ENCODE results near the gene RPS19BP1.
"Not testable (repeated sequence)": the region's sequence is repeated elsewhere in the genome, so short reads cannot be mapped to it uniquely, and the experiment has no call there.

Gene RPS19BP1

DNA sequence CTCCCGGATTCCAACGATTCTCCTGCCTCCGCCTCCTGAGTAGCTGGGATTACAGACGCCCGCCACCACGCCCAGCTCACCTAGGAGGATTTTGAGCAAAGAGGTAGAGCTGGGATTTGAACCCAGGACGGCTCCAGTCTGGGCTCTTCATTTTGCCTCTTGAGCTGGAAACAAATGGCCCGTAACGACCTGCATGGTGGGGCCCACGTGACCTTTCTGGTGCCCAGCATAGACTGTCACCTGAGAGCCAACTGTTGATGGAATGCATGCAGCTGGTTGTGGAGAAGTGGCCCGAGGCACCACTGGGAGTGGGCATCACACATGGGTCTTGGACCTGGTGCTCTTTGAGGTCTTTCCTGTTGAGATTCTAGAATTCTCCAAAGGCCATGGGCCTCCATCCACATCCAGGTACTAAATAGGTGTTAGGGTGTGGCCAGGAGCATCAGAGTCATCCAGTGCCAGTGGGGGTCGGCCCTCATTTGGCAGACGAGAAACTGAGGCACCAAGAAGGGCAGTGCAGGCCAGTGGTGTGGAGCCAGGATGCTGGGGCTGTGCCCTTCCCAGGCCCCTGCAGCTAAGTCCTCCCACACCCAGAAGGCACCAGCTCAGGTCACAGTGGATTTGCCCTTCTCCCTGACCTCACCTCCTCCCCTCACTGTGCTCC lies 8.3 kb downstream of the RPS19BP1 start:
- H3K36me3 ChIP-seq (ENCODE audit: control insufficient read depth, insufficient read depth, low read length) = peaks cover 50% of the 10 kb centered on the region
- H3K27me3 ChIP-seq (ENCODE audit: control insufficient read depth, insufficient read depth, low read length) = no peaks in the 10 kb centered on the region
- H3K9ac ChIP-seq (ENCODE audit: low read depth, low read length) = no peak overlapping the region
- H3K4me3 ChIP-seq (ENCODE audit: low read depth, low read length) = no peak overlapping the region
- peaks cover 2% of the 10 kb centered on the region for H3K4me1 ChIP-seq (ENCODE audit: control insufficient read depth, insufficient read depth, low read length)
- no peaks in the 10 kb centered on the region for H3K9me3 ChIP-seq (ENCODE audit: control insufficient read depth, insufficient read depth, low read length)

DNA sequence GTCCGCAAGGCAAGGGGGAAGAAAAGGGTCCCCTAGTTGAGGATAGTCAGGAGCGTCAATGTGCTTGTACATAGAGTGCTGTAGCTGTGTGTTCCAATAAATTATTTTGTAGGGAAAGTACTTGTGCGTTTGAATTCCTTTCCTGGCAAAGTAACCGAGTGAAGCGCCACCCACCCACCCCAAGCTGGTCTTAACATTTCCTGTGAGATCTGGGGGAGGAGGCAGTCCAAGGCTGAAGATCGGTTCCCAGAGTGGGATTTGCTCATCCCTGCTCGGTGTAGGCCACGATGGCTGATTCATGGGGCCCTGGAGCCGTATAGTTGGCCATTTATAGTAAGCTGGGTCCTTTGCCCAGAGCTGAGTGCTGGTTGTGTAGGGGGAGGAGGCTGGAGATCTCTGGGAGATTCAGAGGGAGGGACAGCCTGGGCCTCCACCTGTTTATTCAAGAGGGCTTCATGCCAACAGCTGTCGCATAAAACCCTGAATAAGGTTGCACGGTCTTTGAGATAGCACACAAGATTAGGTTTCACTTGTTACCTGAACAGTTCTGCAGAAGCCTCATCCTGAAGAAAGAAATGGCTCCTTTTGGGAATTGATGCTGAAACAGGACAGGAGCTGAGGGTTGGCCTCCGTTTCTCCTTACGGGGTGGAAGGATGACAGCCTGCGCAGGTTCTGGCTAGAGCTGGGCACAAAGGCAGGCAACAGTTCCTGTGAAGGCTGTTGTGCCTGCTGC lies 9.8 kb downstream of the RPS19BP1 start:
- Histone ChIP-seq H3K4me3 (ENCODE audit: low read depth, low read length) (peak overlapping the region; percentile 36), H3K9me3 (ENCODE audit: control insufficient read depth, insufficient read depth, low read length) (no peaks in the 10 kb centered on the region), H3K4me1 (ENCODE audit: control insufficient read depth, insufficient read depth, low read length) (peaks cover 5% of the 10 kb centered on the region), H3K27me3 (ENCODE audit: control insufficient read depth, insufficient read depth, low read length) (peaks cover 6% of the 10 kb centered on the region), H3K9ac (ENCODE audit: low read depth, low read length) (no peak overlapping the region), H3K36me3 (ENCODE audit: control insufficient read depth, insufficient read depth, low read length) (peaks cover 37% of the 10 kb centered on the region)

DNA sequence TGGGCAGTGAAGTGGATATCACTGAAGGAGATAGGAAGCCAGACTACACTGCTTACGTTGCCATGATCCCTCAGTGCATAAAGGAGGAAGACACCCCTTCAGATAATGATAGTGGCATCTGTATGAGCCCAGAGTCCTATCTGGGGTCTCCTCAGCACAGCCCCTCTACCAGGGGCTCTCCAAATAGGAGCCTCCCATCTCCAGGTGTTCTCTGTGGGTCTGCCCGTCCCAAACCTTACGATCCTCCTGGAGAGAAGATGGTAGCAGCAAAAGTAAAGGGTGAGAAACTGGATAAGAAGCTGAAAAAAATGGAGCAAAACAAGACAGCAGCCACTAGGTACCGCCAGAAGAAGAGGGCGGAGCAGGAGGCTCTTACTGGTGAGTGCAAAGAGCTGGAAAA lies 10.5 kb downstream of the RPS19BP1 start:
- not testable (repeated sequence) for H3K4me1 ChIP-seq (ENCODE audit: control insufficient read depth, insufficient read depth, low read length)

DNA sequence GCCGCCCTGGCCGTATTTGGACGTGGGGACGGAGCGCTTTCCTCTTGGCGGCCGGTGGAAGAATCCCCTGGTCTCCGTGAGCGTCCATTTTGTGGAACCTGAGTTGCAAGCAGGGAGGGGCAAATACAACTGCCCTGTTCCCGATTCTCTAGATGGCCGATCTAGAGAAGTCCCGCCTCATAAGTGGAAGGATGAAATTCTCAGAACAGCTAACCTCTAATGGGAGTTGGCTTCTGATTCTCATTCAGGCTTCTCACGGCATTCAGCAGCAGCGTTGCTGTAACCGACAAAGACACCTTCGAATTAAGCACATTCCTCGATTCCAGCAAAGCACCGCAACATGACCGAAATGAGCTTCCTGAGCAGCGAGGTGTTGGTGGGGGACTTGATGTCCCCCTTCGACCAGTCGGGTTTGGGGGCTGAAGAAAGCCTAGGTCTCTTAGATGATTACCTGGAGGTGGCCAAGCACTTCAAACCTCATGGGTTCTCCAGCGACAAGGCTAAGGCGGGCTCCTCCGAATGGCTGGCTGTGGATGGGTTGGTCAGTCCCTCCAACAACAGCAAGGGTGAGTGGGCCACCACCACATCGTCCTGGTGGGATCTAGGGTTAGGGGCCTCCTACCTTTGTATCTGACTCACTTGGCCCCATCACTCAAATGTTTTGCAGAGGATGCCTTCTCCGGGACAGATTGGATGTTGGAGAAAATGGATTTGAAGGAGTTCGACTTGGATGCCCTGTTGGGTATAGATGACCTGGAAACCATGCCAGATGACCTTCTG lies 11.3 kb downstream of the RPS19BP1 start:
- Histone ChIP-seq H3K27me3 (ENCODE audit: control insufficient read depth, insufficient read depth, low read length) (peaks cover 13% of the 10 kb centered on the region), H3K9ac (ENCODE audit: low read depth, low read length) (peak overlapping the region; percentile 99), H3K4me3 (ENCODE audit: low read depth, low read length) (peak overlapping the region; percentile 73), H3K36me3 (ENCODE audit: control insufficient read depth, insufficient read depth, low read length) (peaks cover 37% of the 10 kb centered on the region)
- H3K4me1 ChIP-seq (ENCODE audit: control insufficient read depth, insufficient read depth, low read length); H3K9me3 ChIP-seq (ENCODE audit: control insufficient read depth, insufficient read depth, low read length): not testable (repeated sequence)

More for the DNA sequence above, 10.5 kb downstream of the RPS19BP1 start:
- H3K27me3 ChIP-seq (ENCODE audit: control insufficient read depth, insufficient read depth, low read length) = peaks cover 11% of the 10 kb centered on the region
- H3K4me3 ChIP-seq (ENCODE audit: low read depth, low read length) = peak overlapping the region; percentile 73
- H3K9me3 ChIP-seq (ENCODE audit: control insufficient read depth, insufficient read depth, low read length) = not testable (repeated sequence)
- H3K9ac ChIP-seq (ENCODE audit: low read depth, low read length) = peak overlapping the region; percentile 99
- peaks cover 37% of the 10 kb centered on the region for H3K36me3 ChIP-seq (ENCODE audit: control insufficient read depth, insufficient read depth, low read length)

DNA sequence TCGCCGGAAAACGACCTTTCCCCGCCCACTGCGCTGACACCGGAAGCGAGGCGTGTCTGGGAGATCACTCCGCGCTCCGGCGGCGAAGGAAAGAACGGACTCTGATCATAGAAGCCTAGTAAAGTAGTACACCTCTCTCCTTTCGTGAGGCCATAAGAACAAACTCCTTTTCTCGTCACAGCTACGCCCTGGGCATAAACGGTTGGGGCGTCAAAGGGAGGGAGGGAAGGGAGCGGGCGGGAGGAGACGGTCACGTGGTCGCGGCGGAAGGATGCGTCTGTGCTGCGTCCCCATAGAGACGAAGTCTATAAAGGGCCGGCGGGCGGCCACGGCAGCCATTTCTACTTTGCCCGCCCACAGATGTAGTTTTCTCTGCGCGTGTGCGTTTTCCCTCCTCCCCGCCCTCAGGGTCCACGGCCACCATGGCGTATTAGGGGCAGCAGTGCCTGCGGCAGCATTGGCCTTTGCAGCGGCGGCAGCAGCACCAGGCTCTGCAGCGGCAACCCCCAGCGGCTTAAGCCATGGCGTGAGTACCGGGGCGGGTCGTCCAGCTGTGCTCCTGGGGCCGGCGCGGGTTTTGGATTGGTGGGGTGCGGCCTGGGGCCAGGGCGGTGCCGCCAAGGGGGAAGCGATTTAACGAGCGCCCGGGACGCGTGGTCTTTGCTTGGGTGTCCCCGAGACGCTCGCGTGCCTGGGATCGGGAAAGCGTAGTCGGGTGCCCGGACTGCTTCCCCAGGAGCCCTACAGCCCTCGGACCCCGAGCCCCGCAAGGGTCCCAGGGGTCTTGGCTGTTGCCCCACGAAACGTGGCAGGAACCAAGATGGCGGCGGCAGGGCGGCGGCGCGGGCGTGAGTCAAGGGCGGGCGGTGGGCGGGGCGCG lies 12.1 kb downstream of the RPS19BP1 start, which contains the start of gene ATF4:
Gene ATF4 (plus strand): TSS at position 337 of the 880 bp plus-strand sequence. CDS start 884 bp downstream, outside the sequence.
- Histone ChIP-seq H3K36me3 (ENCODE audit: control insufficient read depth, insufficient read depth, low read length) (peaks cover 39% of the 10 kb centered on the region), H3K27me3 (ENCODE audit: control insufficient read depth, insufficient read depth, low read length) (peaks cover 16% of the 10 kb centered on the region), H3K4me1 (ENCODE audit: control insufficient read depth, insufficient read depth, low read length) (peaks cover 5% of the 10 kb centered on the region), H3K4me3 (ENCODE audit: low read depth, low read length) (peak within 1 kb of the TSS; percentile 90), H3K9me3 (ENCODE audit: control insufficient read depth, insufficient read depth, low read length) (no peaks in the 10 kb centered on the region), H3K9ac (ENCODE audit: low read depth, low read length) (peak within 1 kb of the TSS; percentile 99)

DNA sequence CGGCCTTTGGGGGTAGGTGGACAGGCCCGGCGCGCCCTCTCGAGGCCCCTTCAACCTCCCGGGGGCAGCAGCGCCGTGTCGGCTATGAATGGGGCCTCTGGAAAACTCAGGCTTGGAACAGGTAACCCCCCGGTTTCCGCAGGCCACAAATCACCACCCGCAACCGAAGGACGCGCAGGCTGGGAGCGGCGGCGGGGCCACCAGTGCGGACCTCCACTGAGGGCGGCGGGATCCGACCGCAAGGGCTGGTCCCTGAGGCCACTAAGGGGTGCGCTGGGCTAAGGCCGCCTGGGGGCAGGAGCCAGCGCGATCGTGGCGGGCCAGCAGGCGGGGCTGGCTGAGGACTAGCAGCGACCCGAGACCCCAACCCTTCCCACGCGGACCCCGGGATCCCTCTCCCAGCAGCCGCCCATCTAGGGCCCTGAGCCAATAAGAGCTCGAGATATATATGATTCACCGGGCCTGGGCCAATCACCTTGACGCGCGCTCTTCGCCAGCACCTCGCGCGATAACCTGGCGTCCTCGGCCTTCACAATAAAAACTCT lies 12.8 kb downstream of the RPS19BP1 start:
- peaks cover 5% of the 10 kb centered on the region for H3K4me1 ChIP-seq (ENCODE audit: control insufficient read depth, insufficient read depth, low read length)
- H3K9me3 ChIP-seq (ENCODE audit: control insufficient read depth, insufficient read depth, low read length) = no peaks in the 10 kb centered on the region
- peaks cover 20% of the 10 kb centered on the region for H3K27me3 ChIP-seq (ENCODE audit: control insufficient read depth, insufficient read depth, low read length)
- H3K4me3 ChIP-seq (ENCODE audit: low read depth, low read length) = peak overlapping the region; percentile 90
- H3K36me3 ChIP-seq (ENCODE audit: control insufficient read depth, insufficient read depth, low read length) = peaks cover 45% of the 10 kb centered on the region
- peak overlapping the region; percentile 99 for H3K9ac ChIP-seq (ENCODE audit: low read depth, low read length)

DNA sequence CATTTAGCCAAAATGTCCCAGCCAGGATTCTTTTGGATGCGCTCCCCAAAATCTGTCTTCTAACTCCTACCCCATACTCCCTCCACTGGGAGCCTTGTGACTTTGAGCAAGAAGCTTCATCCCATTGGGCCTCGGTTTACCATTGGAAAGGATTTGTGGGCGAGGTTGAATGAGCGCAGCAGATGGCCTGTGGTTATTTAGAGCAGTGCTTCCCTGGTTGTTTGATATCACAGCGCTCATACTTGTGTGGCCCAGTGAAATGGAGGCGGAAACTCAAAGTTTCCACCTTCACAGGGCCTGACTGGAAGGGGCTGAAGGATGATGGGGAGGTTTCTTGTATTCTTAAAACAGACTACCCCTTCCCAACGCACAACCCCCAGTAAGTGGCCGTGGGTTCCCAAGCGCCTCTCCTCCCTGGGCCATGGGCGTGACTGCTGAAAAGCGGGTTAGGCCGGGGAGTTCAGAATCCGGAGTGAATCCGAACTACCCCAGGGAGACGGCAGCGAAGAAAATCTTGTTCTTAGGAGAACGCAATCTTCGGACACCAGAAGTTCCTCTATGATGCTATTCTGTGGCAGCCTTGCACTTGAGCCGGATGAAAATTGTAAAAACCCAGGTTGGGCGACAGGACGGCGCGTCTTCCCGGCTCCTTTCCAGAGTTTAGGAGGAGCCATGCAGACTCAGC lies 13.4 kb downstream of the RPS19BP1 start:
- Histone ChIP-seq H3K9me3 (ENCODE audit: control insufficient read depth, insufficient read depth, low read length) (no peaks in the 10 kb centered on the region), H3K27me3 (ENCODE audit: control insufficient read depth, insufficient read depth, low read length) (peaks cover 20% of the 10 kb centered on the region), H3K36me3 (ENCODE audit: control insufficient read depth, insufficient read depth, low read length) (peaks cover 41% of the 10 kb centered on the region), H3K4me1 (ENCODE audit: control insufficient read depth, insufficient read depth, low read length) (peaks cover 5% of the 10 kb centered on the region), H3K4me3 (ENCODE audit: low read depth, low read length) (peak overlapping the region; percentile 90), H3K9ac (ENCODE audit: low read depth, low read length) (peak overlapping the region; percentile 82)

DNA sequence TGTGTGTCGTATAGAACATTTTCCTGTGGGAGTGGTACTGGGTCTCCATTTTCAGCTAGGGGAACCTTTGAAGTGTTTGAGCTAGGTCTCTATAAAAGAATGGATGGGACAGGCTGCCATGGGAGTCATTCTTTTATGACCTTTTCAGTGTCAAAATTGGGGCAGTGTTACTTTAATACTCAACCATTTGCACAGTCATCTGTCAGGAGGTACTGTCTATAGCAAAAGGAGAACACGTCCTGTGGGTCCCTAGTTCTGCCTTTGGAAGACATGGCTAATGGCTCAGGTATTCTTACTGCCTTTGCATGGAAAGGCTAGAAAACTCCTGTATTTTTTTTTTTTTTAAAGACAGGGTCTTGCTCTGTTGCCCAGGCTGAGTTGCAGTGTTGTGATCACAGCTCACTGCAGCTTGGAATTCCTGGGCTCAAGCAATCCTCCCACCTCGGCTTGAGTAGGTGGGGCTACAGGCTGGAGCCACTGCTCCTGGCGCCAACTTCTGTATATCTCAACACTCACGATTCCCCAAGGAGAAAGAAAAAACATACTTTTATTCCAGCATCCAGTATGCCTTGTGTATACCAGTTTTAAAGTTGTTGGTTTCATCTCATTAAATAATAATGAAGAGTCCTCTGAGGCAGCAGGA lies 14.3 kb downstream of the RPS19BP1 start:
- Histone ChIP-seq H3K27me3 (ENCODE audit: control insufficient read depth, insufficient read depth, low read length) (peaks cover 20% of the 10 kb centered on the region), H3K36me3 (ENCODE audit: control insufficient read depth, insufficient read depth, low read length) (peaks cover 41% of the 10 kb centered on the region), H3K4me3 (ENCODE audit: low read depth, low read length) (no peak overlapping the region)

DNA sequence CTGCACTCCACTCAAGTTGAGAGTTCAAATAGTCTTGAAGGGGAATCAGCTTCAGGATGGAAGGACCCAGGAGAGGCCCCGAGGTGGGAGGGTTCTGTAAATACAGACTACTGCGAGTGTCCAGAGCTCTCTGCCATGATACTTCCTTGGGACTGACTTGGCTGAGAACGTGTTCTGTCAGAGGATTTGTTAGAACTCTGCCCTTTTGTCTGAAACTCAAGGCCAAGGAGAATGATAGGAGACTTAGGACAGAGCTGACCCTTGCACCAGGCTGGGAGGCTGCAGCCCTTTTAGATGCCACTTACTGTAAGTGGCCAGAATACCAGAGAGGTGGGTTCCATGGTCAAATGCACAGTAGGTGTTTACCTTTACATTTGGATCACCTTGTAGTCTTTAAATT lies 15.1 kb downstream of the RPS19BP1 start:
- no peaks in the 10 kb centered on the region for H3K9me3 ChIP-seq (ENCODE audit: control insufficient read depth, insufficient read depth, low read length)
- H3K9ac ChIP-seq (ENCODE audit: low read depth, low read length) = no peak overlapping the region
- H3K36me3 ChIP-seq (ENCODE audit: control insufficient read depth, insufficient read depth, low read length) = peaks cover 33% of the 10 kb centered on the region
- no peak overlapping the region for H3K4me3 ChIP-seq (ENCODE audit: low read depth, low read length)
- peaks cover 22% of the 10 kb centered on the region for H3K27me3 ChIP-seq (ENCODE audit: control insufficient read depth, insufficient read depth, low read length)
- peaks cover 5% of the 10 kb centered on the region for H3K4me1 ChIP-seq (ENCODE audit: control insufficient read depth, insufficient read depth, low read length)

More for the DNA sequence above, 14.3 kb downstream of the RPS19BP1 start:
- Histone ChIP-seq H3K9me3 (ENCODE audit: control insufficient read depth, insufficient read depth, low read length) (no peaks in the 10 kb centered on the region), H3K4me1 (ENCODE audit: control insufficient read depth, insufficient read depth, low read length) (peaks cover 5% of the 10 kb centered on the region), H3K9ac (ENCODE audit: low read depth, low read length) (no peak overlapping the region)

Measured in iPS-15b (cell line).